Aorta (tissue), 5 donors: ENCODE measurements around the gene BRD3. TPM values are rescaled to one million over a fixed set of nuclear protein-coding genes. Genes with fewer than 3 reads are reported as not detected.
A peak's percentile ranks its signal among the peaks of the same experiment; 100 is the strongest.

Experiments used
- ATAC-seq: fragments of 200-7000 bp; cut with Tn5 transposase; one replicate; pipeline ENCODE4 v1.9.1; 2022; ENCODE audit warnings: moderate library complexity; ENCODE audit not compliant: low FRiP score
- DNase-seq, 2 donors: peaks; one replicate each; pipeline ENCODE4 v3.0.0-alpha.2; 2020
- H3K27ac ChIP-seq, 2 donors: one replicate each; pipeline ENCODE4 v1.5.1; 2013; ENCODE audit warnings: low read length in 2 of 2, mild to moderate bottlenecking in 2 of 2, moderate library complexity in 2 of 2, control low read depth in 1 of 2, inconsistent platforms in 1 of 2, low read depth in 1 of 2
- H3K27me3 ChIP-seq, 2 donors: one replicate each; pipeline ENCODE4 v1.6.1; 2013; ENCODE audit warnings: control low read depth in 1 of 2, low read length in 1 of 2, mild to moderate bottlenecking in 1 of 2, moderate library complexity in 1 of 2; ENCODE audit not compliant: insufficient read depth in 2 of 2, control insufficient read depth in 1 of 2
- H3K36me3 ChIP-seq, 2 donors: one replicate each; pipeline ENCODE4 v1.6.1; 2013; ENCODE audit warnings: control low read depth in 1 of 2, low read length in 1 of 2, mild to moderate bottlenecking in 1 of 2; ENCODE audit not compliant: insufficient read depth in 2 of 2, control insufficient read depth in 1 of 2
- H3K4me1 ChIP-seq, 2 donors: one replicate each; pipeline ENCODE4 v1.6.1; 2013; ENCODE audit warnings: low read length in 2 of 2, control low read depth in 1 of 2, mild to moderate bottlenecking in 1 of 2, moderate library complexity in 1 of 2; ENCODE audit not compliant: insufficient read depth in 2 of 2, control insufficient read depth in 1 of 2
- H3K4me3 ChIP-seq, 2 donors: one replicate each; pipeline ENCODE4 v1.5.1; 2013; ENCODE audit warnings: low read length in 2 of 2, control low read depth in 1 of 2, mild to moderate bottlenecking in 1 of 2
- H3K9me3 ChIP-seq: one replicate; pipeline ENCODE4 v1.6.1; 2013; ENCODE audit warnings: mild to moderate bottlenecking, low read length; ENCODE audit not compliant: control insufficient read depth
- WGBS, 2 donors: extraction: QIAGEN DNeasy Blood & Tissue Kit; methylation state at CpG; one replicate each; pipeline ENCODE4 v1.1.7; 2013; 5-methylcytosine and 5-hydroxymethylcytosine counted together
- intact Hi-C, 2 donors: fragments of 100-400 bp; cut with DNase I; formaldehyde crosslinking; loops; one replicate each; pipeline versions ENCODE4 v1.14.2 to v1.15.0; 2022
- polyA plus RNA-seq, 2 donors: library from polyadenylated mRNA; stranded (reverse); fragments of 200-250 nt; gene quantifications; one replicate each; pipeline ENCODE4 v1.2.3, GENCODE V29; 2013
- total RNA-seq, 2 donors: library from RNA; stranded (reverse); fragmentation: NEBNext Ultra II Directional; extraction: Animal tissue kit (Norgen Biotek cat#: 25700); gene quantifications; one replicate each; pipeline ENCODE4 v1.2.1, GENCODE V29; 2021
- donor health status: healthy with polysubstance abuse.
- donor health status: Bipolar disorder and iron deficiency.
- donor health status: DM: no; HTN: no; CAD: no.
- donor health status: DM: no; HTN: no; CAD: no.
- donor health status: DM: yes; HTN: yes; CAD: no.

BRD3 gene
- total and polyA plus RNA-seq, 4 donors = 6.6 to 38.0 (median 19.5) TPM

DNA sequence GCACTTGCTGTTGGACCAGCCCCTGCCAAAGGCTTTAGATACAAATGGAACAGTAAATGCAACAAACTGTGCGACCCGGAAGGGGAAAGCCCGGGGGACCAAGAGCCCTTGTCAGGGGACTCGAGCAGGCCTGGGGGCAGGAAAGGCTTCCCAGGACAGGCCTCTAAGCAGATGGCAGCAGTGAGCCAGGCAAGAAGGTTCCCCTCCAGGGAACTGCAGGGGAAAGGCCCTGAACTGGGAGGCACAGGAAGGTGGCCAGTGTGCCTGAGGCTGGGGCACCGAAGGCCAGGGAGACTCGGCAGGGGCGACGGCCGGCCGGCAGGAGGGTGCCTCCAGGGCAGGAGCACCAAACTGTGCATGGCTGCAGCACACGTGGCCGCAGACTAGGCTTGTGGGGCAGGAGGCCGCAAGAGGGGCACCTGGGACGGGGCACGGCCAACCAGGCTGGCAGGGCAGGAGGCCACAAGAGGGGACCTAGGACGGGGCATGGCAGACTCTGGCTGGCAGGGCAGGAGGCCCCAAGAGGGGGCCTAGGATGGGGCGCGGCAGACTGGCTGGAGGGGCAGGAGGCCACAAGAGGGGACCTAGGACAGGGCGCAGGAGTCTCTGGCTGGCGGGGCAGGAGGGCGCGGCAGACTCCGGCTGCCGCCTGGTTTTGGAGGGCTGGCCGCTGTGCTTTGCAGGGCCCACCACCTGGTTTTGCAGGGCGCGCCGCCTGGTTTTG is 85.7 kb downstream of the BRD3 start:
- Histone ChIP-seq H3K4me3 (no peak overlapping the region), H3K4me1 (no peaks in the 10 kb centered on the region), H3K27ac (no peak overlapping the region), H3K9me3 (no peaks in the 10 kb centered on the region), H3K27me3 (no peaks in the 10 kb centered on the region), H3K36me3 (no peaks in the 10 kb centered on the region)
- peak; percentile 38 to 72 for DNase-seq
- 94% methylated on average over 25 to 28 of the region's 28 CpGs for WGBS, 2 donors
- intact Hi-C loops = no loop called here
- no peak for ATAC-seq

DNA sequence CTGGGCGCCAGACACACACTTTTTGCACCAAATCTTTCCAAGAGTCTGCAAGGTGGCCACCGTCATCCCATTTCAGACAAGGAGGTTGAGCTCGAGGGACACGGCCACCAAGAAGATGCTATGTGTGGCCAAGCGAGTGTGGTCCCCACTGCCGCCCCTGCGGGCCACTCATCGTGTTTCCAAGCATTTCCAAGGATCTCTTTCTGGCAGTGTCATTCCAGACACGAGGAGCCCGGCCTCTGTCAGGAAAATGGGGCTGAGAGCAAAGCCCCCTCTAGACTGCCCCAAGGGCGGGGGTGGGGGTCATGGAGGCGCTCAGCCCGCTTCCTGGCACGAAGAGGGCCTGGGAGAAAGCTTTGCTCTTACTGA is 86.3 kb downstream of the BRD3 start:
- Histone ChIP-seq H3K27ac (no peak overlapping the region), H3K27me3 (no peaks in the 10 kb centered on the region), H3K4me3 (no peak overlapping the region), H3K36me3 (no peaks in the 10 kb centered on the region), H3K4me1 (no peaks in the 10 kb centered on the region), H3K9me3 (no peaks in the 10 kb centered on the region)
- intact Hi-C loops = no loop called here
- ATAC-seq = no peak
- WGBS, 2 donors = 95% methylated on average over 14 of the region's 14 CpGs
- DNase-seq = peak; percentile 33 to 69

DNA sequence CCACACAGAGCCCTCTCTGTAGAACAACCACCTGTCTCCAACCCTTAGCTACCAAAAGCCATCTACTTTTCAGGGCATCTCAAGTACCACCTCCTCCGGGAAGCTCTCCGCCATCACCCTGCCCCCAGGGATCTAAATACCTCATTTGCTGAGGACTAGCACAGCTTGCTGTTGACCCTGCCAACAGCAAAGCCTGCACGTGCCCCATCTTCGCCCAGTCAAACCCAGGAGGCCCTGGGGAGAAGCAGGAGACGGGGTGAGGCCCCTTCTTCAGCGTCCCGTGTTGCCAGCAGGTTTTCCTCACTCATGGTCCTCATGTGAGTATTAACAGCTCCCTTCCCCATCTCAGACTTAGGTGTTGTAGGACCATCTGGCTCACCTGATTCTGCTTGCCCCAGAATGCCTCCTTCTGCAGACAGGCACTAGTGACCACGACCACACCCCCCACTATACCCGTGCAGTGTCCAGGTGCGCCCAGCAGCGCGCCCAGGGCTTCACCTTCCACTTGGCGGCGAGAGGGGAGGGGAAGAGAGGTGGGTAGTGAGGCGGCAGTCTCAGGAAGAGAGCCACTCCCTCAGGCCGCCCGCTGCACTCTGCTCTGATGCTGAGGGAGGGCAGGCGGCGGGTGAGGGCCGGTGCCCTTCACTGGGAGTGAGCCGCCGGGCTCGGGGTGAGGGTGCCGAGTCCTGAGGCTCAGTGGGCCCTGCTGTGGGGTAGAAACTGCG is 86.8 kb downstream of the BRD3 start:
- WGBS, 2 donors = 89 to 95% methylated on average over 25 of the region's 25 CpGs
- Histone ChIP-seq H3K4me1 (no peaks in the 10 kb centered on the region), H3K4me3 (no peak overlapping the region), H3K27me3 (no peaks in the 10 kb centered on the region), H3K9me3 (no peaks in the 10 kb centered on the region), H3K27ac (no peak overlapping the region), H3K36me3 (no peaks in the 10 kb centered on the region)
- DNase-seq (peak; percentile 31 to 52), ATAC-seq (no peak)
- intact Hi-C loops = no loop called here

Other genes with a start within 250 kb of the BRD3 start
- 10 to 100 TPM; 12.0 to 25.4 TPM for gene VAV2, start 75.7 kb downstream of the BRD3 start, total RNA-seq
- gene VAV2, start 75.7 kb downstream of the BRD3 start, polyA plus RNA-seq = 10 to 100 TPM in 1 of 2 donors, 1 to 10 TPM in 1; 9.0 to 11.6 TPM
- 10 to 100 TPM in 1 of 2 donors, 1 to 10 TPM in 1; 8.3 to 17.3 TPM for gene BRD3OS, start 42.5 kb downstream of the BRD3 start, total RNA-seq
- 10 to 100 TPM in 1 of 2 donors, 1 to 10 TPM in 1; 5.8 to 13.8 TPM for gene BRD3OS, start 42.5 kb downstream of the BRD3 start, polyA plus RNA-seq
- gene WDR5, start 68.1 kb upstream of the BRD3 start, total RNA-seq = 10 to 100 TPM; 15.4 to 25.1 TPM
- 10 to 100 TPM; 11.5 to 14.9 TPM for gene WDR5, start 68.1 kb upstream of the BRD3 start, polyA plus RNA-seq
- gene RNU6ATAC, start 96.5 kb upstream of the BRD3 start, total RNA-seq = 100 to 1,000 TPM; 119 to 181 TPM
- gene RNU6ATAC, start 96.5 kb upstream of the BRD3 start, polyA plus RNA-seq = not detected